HG03354 (cell line): Measurements from ENCODE around the gene SPDYE4.

ENCODE experiments used
- ATAC-seq: cut with Tn5 transposase; IDR thresholded peaks from one replicate; pipeline ENCODE4 v1.9.1; 2021; ENCODE audit warnings: mild to moderate bottlenecking; ENCODE audit not compliant: unreplicated experiment, poor library complexity, severe bottlenecking

The SPDYE4 gene

GRCh38 chr17:8742819-8743218 lies 15.5 kb downstream of the SPDYE4 start:
- no peak for ATAC-seq

GRCh38 chr17:8742274-8742673 lies 16.1 kb downstream of the SPDYE4 start:
- no peak for ATAC-seq

- no peak for ATAC-seq
These were observed 16.6 kb downstream of the SPDYE4 start for GRCh38 chr17:8741771-8742170.

GRCh38 chr17:8741366-8741765 lies 17.0 kb downstream of the SPDYE4 start:
- no peak for ATAC-seq

GRCh38 chr17:8740486-8740885 lies 17.9 kb downstream of the SPDYE4 start:
- ATAC-seq: no peak

GRCh38 chr17:8739097-8739496 lies 19.2 kb downstream of the SPDYE4 start:
- no peak for ATAC-seq

- no peak for ATAC-seq
These were observed 21.6 kb downstream of the SPDYE4 start for GRCh38 chr17:8736796-8737195.

- ATAC-seq: no peak
These were observed 22.0 kb downstream of the SPDYE4 start for GRCh38 chr17:8736362-8736761.

- ATAC-seq: no peak
These were observed 22.9 kb downstream of the SPDYE4 start for GRCh38 chr17:8735336-8735939.

- ATAC-seq: no peak
These were observed 23.5 kb downstream of the SPDYE4 start for GRCh38 chr17:8734876-8735275.

GRCh38 chr17:8732406-8733085 lies 25.8 kb downstream of the SPDYE4 start:
- no peak for ATAC-seq

GRCh38 chr17:8729860-8730259 lies 28.5 kb downstream of the SPDYE4 start:
- ATAC-seq: no peak

- ATAC-seq: no peak
These were observed 28.9 kb downstream of the SPDYE4 start for GRCh38 chr17:8729421-8729820.

- ATAC-seq: no peak
These were observed 29.4 kb downstream of the SPDYE4 start for GRCh38 chr17:8728971-8729370.

- ATAC-seq: no peak
These were observed 30.0 kb downstream of the SPDYE4 start for GRCh38 chr17:8728251-8728938.

GRCh38 chr17:8726941-8727555 lies 31.3 kb downstream of the SPDYE4 start:
- no peak for ATAC-seq

GRCh38 chr17:8725881-8726876 lies 32.2 kb downstream of the SPDYE4 start:
- no peak for ATAC-seq

GRCh38 chr17:8724451-8724850 lies 33.9 kb downstream of the SPDYE4 start:
- ATAC-seq: no peak

- ATAC-seq: no peak
These were observed 37.8 kb downstream of the SPDYE4 start for GRCh38 chr17:8720596-8720995.
